Neural cell (in vitro differentiated cells): ENCODE measurements around the gene S1PR2.

ENCODE experiments used
- CTCF ChIP-seq: fragments of 450-650 bp; IDR thresholded peaks from 2 replicates; pipeline ENCODE4 v1.5.1; 2014; ENCODE audit warnings: antibody characterized with exemption, mild to moderate bottlenecking, moderate library complexity; ENCODE audit not compliant: poor library complexity, severe bottlenecking
- SMC3 ChIP-seq: fragments of 450-650 bp; conservative IDR thresholded peaks from 2 replicates; pipeline ENCODE4 v1.6.1; 2014; ENCODE audit warnings: antibody characterized with exemption, mild to moderate bottlenecking, moderate library complexity; ENCODE audit not compliant: poor library complexity

GRCh38 chr19:10245189-10245939 is 14.2 kb upstream of the S1PR2 start:
- TF ChIP-seq CTCF (no peak), SMC3 (no peak)
